Cardiac fibroblast (primary cell): ENCODE measurements around the gene TMEM273.

ENCODE experiments used
- DNase-seq, 2 donors: peaks; one replicate each; pipeline versions ENCODE4 v3.0.0 to v3.0.0-alpha.2; 2010; ENCODE audit warnings: low read depth in 2 of 2
- H3K4me3 ChIP-seq, 2 donors: replicated peaks in 1 of 2; 1 replicate in 1 of 2; 2 replicates in 1 of 2; pipeline ENCODE4 v1.5.1; 2011; ENCODE audit warnings: low read depth in 2 of 2, low read length in 2 of 2, mild to moderate bottlenecking in 2 of 2, moderate library complexity in 1 of 2
- CTCF ChIP-seq: IDR thresholded peaks from one replicate; pipeline ENCODE4 v1.5.1; 2011; ENCODE audit warnings: low read depth, mild to moderate bottlenecking, low read length, inconsistent platforms

The TMEM273 gene

GRCh38 chr10:49107887-49108267 lies 80.3 kb downstream of the TMEM273 start:
- no peak overlapping the region for H3K4me3 ChIP-seq
- no peak for TF ChIP-seq CTCF
- no peak for DNase-seq

- H3K4me3 ChIP-seq: no peak overlapping the region
- TF ChIP-seq CTCF: no peak
- no peak for DNase-seq
These were observed 80.9 kb downstream of the TMEM273 start for GRCh38 chr10:49107111-49107886.

GRCh38 chr10:49106451-49106850 lies 81.7 kb downstream of the TMEM273 start:
- TF ChIP-seq CTCF: no peak
- no peak overlapping the region for H3K4me3 ChIP-seq
- DNase-seq: peak in 1 of 2 donors; percentile 61

- no peak for DNase-seq
- H3K4me3 ChIP-seq: no peak overlapping the region
- TF ChIP-seq CTCF: no peak
These were observed 83.1 kb downstream of the TMEM273 start for GRCh38 chr10:49105076-49105475.
